GM19099 (cell line): ENCODE data around the gene WDFY4.

Experiments used
- POLR2A ChIP-seq: IDR thresholded peaks from 3 replicates; pipeline ENCODE4 v1.6.1; 2011; ENCODE audit warnings: low read depth; ENCODE audit not compliant: insufficient read length; ENCODE audit errors: extremely low read depth

Gene WDFY4

GRCh38 chr10:48897441-48897790, 212.7 kb downstream of the WDFY4 start:
- no peak for TF ChIP-seq POLR2A

GRCh38 chr10:48898426-48898825, 213.8 kb downstream of the WDFY4 start:
- TF ChIP-seq POLR2A = no peak

GRCh38 chr10:48899781-48900180, 215.1 kb downstream of the WDFY4 start:
- no peak for TF ChIP-seq POLR2A

- TF ChIP-seq POLR2A = no peak
Observed at GRCh38 chr10:48900371-48900801, 215.7 kb downstream of the WDFY4 start.

GRCh38 chr10:48901319-48901718, 216.6 kb downstream of the WDFY4 start:
- no peak for TF ChIP-seq POLR2A

GRCh38 chr10:48902096-48902495, 217.4 kb downstream of the WDFY4 start:
- no peak for TF ChIP-seq POLR2A

- no peak for TF ChIP-seq POLR2A
Observed at GRCh38 chr10:48903151-48903550, 218.5 kb downstream of the WDFY4 start.

GRCh38 chr10:48904861-48905260, 220.2 kb downstream of the WDFY4 start:
- TF ChIP-seq POLR2A = no peak

GRCh38 chr10:48905311-48905710, 220.6 kb downstream of the WDFY4 start:
- no peak for TF ChIP-seq POLR2A

GRCh38 chr10:48906841-48907240, 222.2 kb downstream of the WDFY4 start:
- no peak for TF ChIP-seq POLR2A

- no peak for TF ChIP-seq POLR2A
Observed at GRCh38 chr10:48907730-48908129, 223.1 kb downstream of the WDFY4 start.

- no peak for TF ChIP-seq POLR2A
Observed at GRCh38 chr10:48910548-48910947, 225.9 kb downstream of the WDFY4 start.

- TF ChIP-seq POLR2A = no peak
Observed at GRCh38 chr10:48913674-48914073, 229.0 kb downstream of the WDFY4 start.

GRCh38 chr10:48923748-48924147, 239.1 kb downstream of the WDFY4 start:
- no peak for TF ChIP-seq POLR2A

- TF ChIP-seq POLR2A = no peak
Observed at GRCh38 chr10:48924988-48925387, 240.3 kb downstream of the WDFY4 start.

- no peak for TF ChIP-seq POLR2A
Observed at GRCh38 chr10:48926255-48926654, 241.6 kb downstream of the WDFY4 start.

- TF ChIP-seq POLR2A = no peak
Observed at GRCh38 chr10:48926764-48927540, 242.3 kb downstream of the WDFY4 start.
